ENCODE measurements around the gene MKRN3.
A peak's percentile ranks its signal among the peaks of the same experiment; 100 is the strongest.

The MKRN3 gene

GRCh38 chr15:23565395-23566070, at the start of gene MKRN3:
Gene MKRN3 (plus strand): TSS chr15:23565674. CDS start chr15:23565783, 109 bp downstream.
- peak; percentile 90 for DNase-seq (ENCODE audit: low read depth)
- TF ChIP-seq POLR2A (IDR thresholded peaks at IDR 0.05; ENCODE audit: extremely low read depth, insufficient read length) (peak; percentile 46), MAX (IDR thresholded peaks at IDR 0.05; ENCODE audit: low read depth, low read length) (peak; percentile 74), MYC (IDR thresholded peaks at IDR 0.05; ENCODE audit: low read depth, low read length) (peak; percentile 77), CTCF (IDR thresholded peaks at IDR 0.05; ENCODE audit: low read depth, low read length) (no peak)
- peak within 1 kb of the TSS; percentile 86 for H3K4me3 ChIP-seq (ENCODE audit: low read depth, low read length)

- no peak overlapping the region for H3K4me3 ChIP-seq (ENCODE audit: low read depth, low read length)
- no peak for DNase-seq (ENCODE audit: low read depth)
- no peak for TF ChIP-seq MYC (IDR thresholded peaks at IDR 0.05; ENCODE audit: low read depth, low read length)
- no peak for TF ChIP-seq MAX (IDR thresholded peaks at IDR 0.05; ENCODE audit: low read depth, low read length)
- TF ChIP-seq CTCF (IDR thresholded peaks at IDR 0.05; ENCODE audit: low read depth, low read length): no peak
- no peak for TF ChIP-seq POLR2A (IDR thresholded peaks at IDR 0.05; ENCODE audit: extremely low read depth, insufficient read length)
Measured at GRCh38 chr15:23516866-23517265, 48.6 kb upstream of the MKRN3 start.

GRCh38 chr15:23518104-23518503, 47.4 kb upstream of the MKRN3 start:
- DNase-seq (ENCODE audit: low read depth): no peak
- H3K4me3 ChIP-seq (ENCODE audit: low read depth, low read length): no peak overlapping the region
- TF ChIP-seq MAX (IDR thresholded peaks at IDR 0.05; ENCODE audit: low read depth, low read length): no peak
- TF ChIP-seq CTCF (IDR thresholded peaks at IDR 0.05; ENCODE audit: low read depth, low read length): no peak
- no peak for TF ChIP-seq MYC (IDR thresholded peaks at IDR 0.05; ENCODE audit: low read depth, low read length)
- TF ChIP-seq POLR2A (IDR thresholded peaks at IDR 0.05; ENCODE audit: extremely low read depth, insufficient read length): no peak

- TF ChIP-seq CTCF (IDR thresholded peaks at IDR 0.05; ENCODE audit: low read depth, low read length) (no peak), MAX (IDR thresholded peaks at IDR 0.05; ENCODE audit: low read depth, low read length) (no peak), POLR2A (IDR thresholded peaks at IDR 0.05; ENCODE audit: extremely low read depth, insufficient read length) (no peak), MYC (IDR thresholded peaks at IDR 0.05; ENCODE audit: low read depth, low read length) (no peak)
- no peak overlapping the region for H3K4me3 ChIP-seq (ENCODE audit: low read depth, low read length)
Measured at GRCh38 chr15:23524816-23525215, 40.7 kb upstream of the MKRN3 start.

GRCh38 chr15:23529891-23530290, 35.6 kb upstream of the MKRN3 start:
- TF ChIP-seq MAX (IDR thresholded peaks at IDR 0.05; ENCODE audit: low read depth, low read length): no peak
- TF ChIP-seq CTCF (IDR thresholded peaks at IDR 0.05; ENCODE audit: low read depth, low read length): no peak
- no peak for TF ChIP-seq MYC (IDR thresholded peaks at IDR 0.05; ENCODE audit: low read depth, low read length)
- TF ChIP-seq POLR2A (IDR thresholded peaks at IDR 0.05; ENCODE audit: extremely low read depth, insufficient read length): no peak
- no peak for DNase-seq (ENCODE audit: low read depth)
- H3K4me3 ChIP-seq (ENCODE audit: low read depth, low read length): no peak overlapping the region

More at GRCh38 chr15:23524816-23525215, 40.7 kb upstream of the MKRN3 start:
- no peak for DNase-seq (ENCODE audit: low read depth)

Measured in NB4 (cell line).